HG02938 (cell line): ENCODE data around the gene NOTO.

ENCODE experiments used
- ATAC-seq: cut with Tn5 transposase; IDR thresholded peaks from one replicate; pipeline ENCODE4 v1.9.1; 2021; ENCODE audit warnings: mild to moderate bottlenecking, moderate library complexity; ENCODE audit not compliant: unreplicated experiment

Gene NOTO

DNA sequence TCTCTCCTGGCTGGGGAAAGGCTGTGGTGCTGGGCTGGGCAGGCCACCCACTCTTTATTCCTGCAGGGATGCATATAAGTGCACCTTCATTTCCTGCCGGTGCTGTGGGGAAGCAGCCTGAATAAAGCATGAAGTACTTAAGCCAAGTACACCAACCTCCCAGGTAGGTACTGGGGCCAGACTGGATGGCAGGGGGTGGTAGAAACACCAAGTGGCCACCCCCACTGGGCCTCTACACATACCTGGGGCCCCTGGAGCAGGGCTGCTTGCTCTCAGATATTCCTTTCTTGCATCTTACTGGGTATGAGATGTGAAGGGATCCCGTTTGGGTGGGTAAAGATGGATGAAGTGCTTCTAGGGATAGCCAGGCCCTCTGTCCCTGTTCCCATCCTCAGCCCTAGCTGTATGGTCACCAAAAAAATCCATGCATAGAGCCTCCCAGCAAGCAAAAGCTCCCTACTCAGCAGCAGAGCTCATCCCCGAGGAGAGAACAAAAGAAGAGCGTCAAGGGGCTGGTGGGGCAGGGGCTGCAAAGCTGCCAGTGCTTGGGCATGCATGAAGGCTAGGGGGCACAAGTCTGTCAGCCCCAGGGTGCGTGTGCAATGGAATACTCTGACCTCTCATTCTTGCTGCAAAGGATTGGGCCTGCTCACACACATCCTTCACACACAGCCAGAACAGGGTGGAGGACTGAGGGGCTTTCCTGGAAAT, 53.7 kb downstream of the NOTO start:
- no peak for ATAC-seq

DNA sequence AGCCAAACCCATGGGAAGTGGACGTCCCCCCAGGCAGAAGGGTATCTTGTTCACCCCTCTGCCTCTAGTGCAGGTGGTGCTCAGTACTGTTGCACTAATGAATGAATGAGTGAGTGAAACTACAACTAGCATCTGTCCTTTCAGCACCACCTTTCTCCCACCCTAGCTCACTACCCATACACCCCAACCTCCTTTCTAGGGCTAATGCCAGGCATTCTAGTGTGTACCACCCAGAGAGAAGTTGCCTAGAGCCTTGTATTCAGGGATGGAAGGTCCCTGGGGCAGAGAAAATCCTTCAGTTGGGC, 54.2 kb downstream of the NOTO start:
- ATAC-seq: no peak

DNA sequence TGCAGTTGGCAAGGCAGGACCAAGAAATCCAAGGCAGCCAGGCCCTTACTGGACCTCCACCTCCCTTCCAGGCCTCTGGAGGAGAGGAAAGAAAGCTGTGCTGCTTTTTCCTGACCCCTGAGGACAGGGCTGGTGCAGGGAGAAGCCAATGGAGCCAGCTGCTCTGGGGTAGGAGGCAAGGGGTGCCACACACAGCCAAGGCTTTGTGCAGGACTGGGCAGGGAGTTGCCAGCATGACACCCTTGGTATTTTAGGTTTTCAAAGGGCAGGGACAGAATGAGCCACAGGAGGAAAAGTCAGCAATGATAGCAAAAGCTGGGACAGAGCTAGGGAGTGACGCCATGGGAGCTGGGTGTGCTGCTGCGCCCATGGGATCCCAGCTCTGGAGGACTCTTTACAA, 54.6 kb downstream of the NOTO start:
- ATAC-seq: no peak

DNA sequence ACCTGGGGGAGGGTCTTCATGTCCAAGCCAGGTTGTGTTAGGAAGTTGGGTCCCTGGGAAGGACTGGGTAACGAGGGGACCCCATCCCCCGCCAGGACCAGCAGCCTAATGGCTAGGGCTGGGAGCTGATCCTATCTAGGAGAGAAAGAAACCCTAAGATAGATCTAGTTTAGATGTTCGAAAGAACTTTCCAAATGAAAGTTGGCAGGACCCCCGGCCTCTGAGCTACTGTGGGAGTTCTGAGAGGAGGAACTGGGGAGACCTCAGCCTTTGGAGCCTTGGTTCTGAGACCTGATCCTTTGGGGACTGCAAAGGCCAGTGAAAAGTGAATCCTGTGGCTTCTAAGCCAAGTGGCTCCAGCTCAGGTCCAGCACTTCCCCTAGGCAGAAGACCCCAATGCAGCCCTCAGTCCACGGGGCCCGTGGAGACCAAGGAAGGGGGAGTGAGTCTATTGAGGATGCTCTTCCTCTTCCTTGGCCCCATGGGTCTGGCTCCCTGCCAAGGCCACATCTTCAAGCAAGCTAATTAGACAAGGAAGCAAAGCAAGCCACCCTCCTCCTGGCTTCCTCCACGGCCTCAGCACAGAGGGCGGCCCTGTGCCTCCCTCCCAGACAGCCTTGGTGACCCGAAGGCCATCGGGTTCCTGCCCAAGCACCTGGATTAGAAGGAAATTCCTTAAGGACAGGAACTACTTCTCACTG, 55.2 kb downstream of the NOTO start:
- ATAC-seq: no peak

DNA sequence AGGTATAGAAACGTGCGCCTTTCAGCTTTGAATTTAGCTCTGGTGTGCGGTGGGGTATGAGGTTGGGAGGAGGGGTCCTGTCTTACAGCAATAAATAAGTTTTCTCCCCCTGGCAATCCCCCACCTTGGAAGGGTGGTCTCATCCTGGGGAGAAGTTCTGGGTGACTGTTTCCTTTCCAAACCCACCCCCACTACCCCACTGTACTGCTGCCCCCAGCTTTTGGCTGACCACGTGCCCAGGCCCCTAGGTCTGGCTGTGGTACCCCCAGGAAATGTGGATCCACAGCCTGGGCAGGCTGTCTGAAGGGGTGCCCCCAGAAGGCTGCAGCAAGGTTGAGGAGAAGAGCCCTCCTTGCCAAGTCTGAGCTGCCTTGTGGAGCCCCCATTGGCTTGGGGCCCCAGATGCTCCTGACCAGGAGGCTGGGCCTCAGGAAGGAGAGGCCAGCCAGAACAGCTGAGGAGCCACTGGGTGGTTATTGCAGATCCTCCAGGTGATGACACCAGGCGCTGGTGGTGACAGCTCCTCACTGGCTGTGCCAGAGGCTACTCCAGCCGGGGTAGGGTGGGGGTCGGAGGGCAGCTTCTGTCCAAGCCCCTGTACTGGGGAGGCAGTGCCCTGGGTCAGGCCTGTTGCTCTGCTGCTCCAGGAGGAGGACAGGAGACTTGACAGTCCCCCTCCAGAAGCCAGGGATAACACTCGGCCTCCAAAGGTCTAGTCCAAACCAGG, 56.0 kb downstream of the NOTO start:
- ATAC-seq: no peak

DNA sequence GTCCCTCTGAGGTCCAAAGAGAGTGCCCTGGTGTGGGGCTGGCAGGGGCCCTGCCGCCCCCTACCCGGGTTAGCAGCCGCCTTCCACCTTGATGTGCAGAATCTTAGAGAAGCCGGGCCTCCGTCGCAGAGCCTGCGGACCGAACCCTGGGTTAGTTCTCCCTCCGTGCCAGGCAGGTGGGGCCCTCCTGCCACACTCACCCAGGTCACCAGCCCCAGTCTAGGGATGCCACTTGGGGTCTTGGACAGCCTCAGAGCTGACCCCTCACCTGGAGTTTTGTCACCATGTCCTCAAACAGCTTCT, 56.5 kb downstream of the NOTO start:
- ATAC-seq: no peak

DNA sequence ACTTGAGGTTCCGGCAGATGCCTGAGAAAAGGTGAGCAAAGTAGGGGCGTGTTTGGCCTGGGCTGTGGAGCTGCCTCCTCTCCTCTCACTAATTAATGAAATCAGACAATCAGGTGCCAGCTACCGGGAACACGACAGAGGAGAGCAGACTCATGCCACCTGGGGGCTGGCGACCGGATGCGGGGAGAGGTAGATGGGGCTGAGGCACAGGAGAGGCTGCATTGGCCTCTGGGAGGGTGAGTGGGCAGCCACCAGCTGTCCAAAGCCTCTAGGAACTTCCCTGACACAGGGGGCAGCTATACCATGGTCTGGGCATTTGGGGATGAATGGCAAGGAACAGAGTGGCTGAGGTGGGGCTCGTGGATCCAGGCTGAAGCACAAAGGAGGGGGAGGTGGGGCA, 56.9 kb downstream of the NOTO start:
- no peak for ATAC-seq

DNA sequence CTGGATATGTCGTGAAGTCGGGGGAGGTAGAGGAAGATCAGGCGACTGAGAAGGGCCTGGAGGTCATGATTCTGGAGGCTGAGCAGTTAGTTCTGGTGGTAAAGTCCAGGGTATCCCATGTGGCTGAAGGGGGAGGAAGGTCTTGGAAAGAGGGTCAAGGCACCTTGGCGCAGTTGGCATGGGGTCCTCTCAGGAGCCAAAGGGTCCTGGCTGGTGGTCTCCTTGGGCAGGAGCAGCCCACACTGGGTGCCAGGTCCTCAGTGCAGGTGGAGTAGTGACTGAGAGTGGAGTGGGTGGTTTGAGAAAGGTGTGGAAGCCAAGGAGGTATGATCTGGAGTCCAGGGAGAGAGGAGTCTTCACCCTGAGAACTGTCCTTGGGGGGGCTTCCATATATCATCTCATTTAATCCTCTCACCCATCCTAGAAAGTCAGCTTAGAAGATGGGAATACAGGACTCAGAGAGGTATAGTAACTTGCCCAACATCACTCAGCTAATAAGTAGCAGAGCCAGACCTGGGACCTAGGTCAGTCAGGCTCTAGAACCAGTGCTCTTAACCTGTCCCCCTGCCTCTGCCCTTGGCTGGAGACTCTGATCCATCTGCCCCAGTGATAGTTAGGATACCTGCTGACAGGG, 57.4 kb downstream of the NOTO start:
- no peak for ATAC-seq

DNA sequence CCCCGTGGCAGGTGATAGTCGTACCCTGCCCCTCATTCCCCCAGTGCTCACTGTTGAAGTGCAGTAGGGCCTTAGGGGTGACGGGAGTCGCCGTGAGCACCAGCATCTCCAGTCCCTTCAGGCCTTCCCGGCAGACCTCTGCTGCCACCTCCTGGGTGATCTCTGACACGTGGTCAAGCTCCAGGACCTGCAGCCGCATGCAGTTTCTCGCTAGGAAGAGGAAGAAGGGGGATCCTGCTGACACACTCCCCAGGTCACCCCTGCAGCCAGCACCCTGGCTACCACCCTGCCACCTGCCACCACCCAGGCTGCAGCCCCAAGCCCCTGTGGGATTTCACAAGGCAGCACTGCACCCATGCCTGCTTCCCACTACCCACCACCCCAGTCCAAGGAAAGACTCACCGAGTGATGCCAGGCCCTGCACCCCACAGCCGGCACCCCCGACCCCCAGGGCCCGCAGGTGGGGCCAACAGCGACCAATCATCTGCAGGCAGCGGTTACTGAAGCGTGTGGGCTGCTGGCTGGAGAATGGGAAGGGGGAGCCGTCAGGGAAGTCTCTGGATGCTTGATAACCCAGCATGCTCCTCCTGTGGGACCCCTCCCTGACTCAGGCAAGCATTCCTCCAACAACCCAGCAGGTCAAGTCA, 58.1 kb downstream of the NOTO start:
- ATAC-seq: no peak
